Caco-2 (cell line): ENCODE data around the gene MEGF9. TPM values are rescaled to one million over a fixed set of nuclear protein-coding genes. Genes with fewer than 3 reads are reported as not detected.
"Not testable (repeated sequence)": the region's sequence is repeated elsewhere in the genome, so short reads cannot be mapped to it uniquely, and the experiment has no call there.

Source experiments
- BruUV-seq: library from RNA; stranded (reverse); fragments of 400-500 nt; replicated peaks from 2 replicates; lab custom pipeline; 2021; lab: Mats Ljungman, UMichigan
- CTCF ChIA-PET: fragments of 300-600 bp; sonication (Branson Sonifier 250); formaldehyde crosslinking; loops from one replicate; lab custom pipeline; 2022; ENCODE audit warnings: antibody characterized with exemption; lab: Charles Lee
- POLR2A ChIA-PET: fragments of 300-600 bp; sonication (Branson Sonifier 250); formaldehyde crosslinking; loops from one replicate; lab custom pipeline; 2022; ENCODE audit warnings: antibody characterized with exemption; lab: Charles Lee
- DNase-seq, 2 experiments: peaks; one replicate each; pipeline versions ENCODE4 v3.0.0 to v3.0.0-alpha.2; 2020 to 2022
- H3K27me3 ChIP-seq: replicated peaks from 2 replicates; pipeline ENCODE4 v1.6.0; 2011; ENCODE audit warnings: low read length; ENCODE audit not compliant: control insufficient read depth, insufficient read depth
- H3K36me3 ChIP-seq: 2 replicates; pipeline ENCODE4 v1.5.1; 2011; ENCODE audit warnings: low read length; ENCODE audit not compliant: control insufficient read depth, insufficient read depth
- H3K4me1 ChIP-seq: fragments of 250-450 bp; sonication (Bioruptor Pico); 2 replicates; pipeline ENCODE4 v1.5.1; 2020; ENCODE audit warnings: mild to moderate bottlenecking
- H3K4me3 ChIP-seq: 2 replicates; pipeline ENCODE4 v1.5.1; 2011; ENCODE audit warnings: low read depth, mild to moderate bottlenecking, control low read depth, low read length
- H3K9me3 ChIP-seq: fragments of 250-450 bp; sonication (Bioruptor Pico); 2 replicates; pipeline ENCODE4 v1.5.1; 2020; ENCODE audit warnings: mild to moderate bottlenecking, moderate library complexity
- H3K27ac Mint-ChIP-seq: one replicate; pipeline ENCODE4 v1.8.0; 2022; ENCODE audit warnings: mixed read lengths; ENCODE audit not compliant: unreplicated experiment
- H3K27me3 Mint-ChIP-seq: one replicate; pipeline ENCODE4 v1.8.0; 2022; ENCODE audit warnings: mixed read lengths; ENCODE audit not compliant: insufficient read depth, unreplicated experiment
- H3K36me3 Mint-ChIP-seq: one replicate; pipeline ENCODE4 v1.8.0; 2022; ENCODE audit warnings: mild to moderate bottlenecking, mixed read lengths; ENCODE audit not compliant: insufficient read depth, unreplicated experiment
- H3K4me1 Mint-ChIP-seq: one replicate; pipeline ENCODE4 v1.8.0; 2022; ENCODE audit warnings: low read depth, mixed read lengths; ENCODE audit not compliant: unreplicated experiment
- H3K4me3 Mint-ChIP-seq: one replicate; pipeline ENCODE4 v1.8.0; 2022; ENCODE audit warnings: mild to moderate bottlenecking, moderate library complexity, mixed read lengths; ENCODE audit not compliant: unreplicated experiment
- H3K9me3 Mint-ChIP-seq: one replicate; pipeline ENCODE4 v1.8.0; 2022; ENCODE audit warnings: mixed read lengths; ENCODE audit not compliant: unreplicated experiment
- intact Hi-C: fragments of 100-400 bp; cut with micrococcal nuclease; formaldehyde crosslinking; loops from one replicate; pipeline ENCODE4 v1.10.0; 2022; ENCODE audit not compliant: unreplicated experiment
- total RNA-seq: library from RNA; stranded (reverse); gene quantifications from 2 replicates; pipeline ENCODE4 v1.2.3, GENCODE V29; 2022
- TF ChIP-seq, protein P1 (sequence below), 2 experiments: fragments of 200-600 bp in 1 of 2; IDR thresholded peaks; 1 replicate in 1 of 2; 2 replicates in 1 of 2; pipeline versions ENCODE4 v1.5.1 to v1.8.0; 2011 to 2022; ENCODE audit warnings: antibody characterized with exemption in 1 of 2, control low read depth in 1 of 2, inconsistent platforms in 1 of 2, low read depth in 1 of 2, low read length in 1 of 2, mild to moderate bottlenecking in 1 of 2, moderate library complexity in 1 of 2; ENCODE audit not compliant: insufficient read depth in 1 of 2, severe bottlenecking in 1 of 2, unreplicated experiment in 1 of 2

The MEGF9 gene
- total RNA-seq, 1 experiment from 2014 or later, result 2.9 TPM

DNA sequence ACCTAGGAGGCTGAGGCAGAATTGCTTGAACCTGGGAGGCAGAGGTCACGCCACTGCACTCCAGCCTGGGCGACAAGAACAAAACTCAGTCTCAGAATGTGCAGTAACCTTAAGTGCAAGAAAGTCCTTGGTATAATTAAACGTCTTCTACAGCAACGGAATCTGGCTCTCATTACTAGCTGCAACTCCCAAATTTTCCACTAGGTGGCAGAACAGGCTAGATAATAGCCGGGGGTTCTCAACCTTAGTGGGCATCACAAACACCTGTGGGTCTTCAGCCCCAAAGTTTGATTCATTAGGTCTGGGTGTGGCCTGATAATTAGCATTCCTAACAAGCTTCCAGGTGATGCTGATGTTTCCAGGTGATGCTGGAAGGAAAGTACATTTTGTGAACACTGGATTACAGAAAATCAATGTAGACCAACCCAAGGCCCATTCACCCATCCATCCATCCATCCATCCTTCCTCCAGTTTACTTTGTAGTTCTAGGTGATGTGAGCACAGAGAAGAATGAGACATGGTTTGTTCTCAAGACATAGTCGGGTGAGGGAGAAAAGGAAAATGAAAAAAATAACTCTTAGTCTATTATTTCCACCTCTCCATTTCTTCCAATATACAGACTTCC is 41.7 kb upstream of the MEGF9 start:
- intact Hi-C loops, result loop anchor here (1.0 to 5.0 kb wide), 4 partner anchors 36 to 305 kb away; partner anchors contain the start of gene FBXW2
- H3K9me3 ChIP-seq, result no peaks in the 10 kb centered on the region
- peak; percentile 54 to 76 for DNase-seq
- CTCF ChIA-PET, result interaction anchor here (0.7 to 1.6 kb wide), 7 partner anchors 10 to 304 kb away, joined by 3 to 9 read pairs (median 3); no protein-coding TSS in a partner anchor
- H3K27me3 Mint-ChIP-seq, result no peaks in the 10 kb centered on the region
- H3K4me3 ChIP-seq, result no peak overlapping the region
- no peaks in the 10 kb centered on the region for H3K36me3 ChIP-seq
- H3K36me3 Mint-ChIP-seq, result peaks cover 15% of the 10 kb centered on the region
- TF ChIP-seq, protein P1, sequence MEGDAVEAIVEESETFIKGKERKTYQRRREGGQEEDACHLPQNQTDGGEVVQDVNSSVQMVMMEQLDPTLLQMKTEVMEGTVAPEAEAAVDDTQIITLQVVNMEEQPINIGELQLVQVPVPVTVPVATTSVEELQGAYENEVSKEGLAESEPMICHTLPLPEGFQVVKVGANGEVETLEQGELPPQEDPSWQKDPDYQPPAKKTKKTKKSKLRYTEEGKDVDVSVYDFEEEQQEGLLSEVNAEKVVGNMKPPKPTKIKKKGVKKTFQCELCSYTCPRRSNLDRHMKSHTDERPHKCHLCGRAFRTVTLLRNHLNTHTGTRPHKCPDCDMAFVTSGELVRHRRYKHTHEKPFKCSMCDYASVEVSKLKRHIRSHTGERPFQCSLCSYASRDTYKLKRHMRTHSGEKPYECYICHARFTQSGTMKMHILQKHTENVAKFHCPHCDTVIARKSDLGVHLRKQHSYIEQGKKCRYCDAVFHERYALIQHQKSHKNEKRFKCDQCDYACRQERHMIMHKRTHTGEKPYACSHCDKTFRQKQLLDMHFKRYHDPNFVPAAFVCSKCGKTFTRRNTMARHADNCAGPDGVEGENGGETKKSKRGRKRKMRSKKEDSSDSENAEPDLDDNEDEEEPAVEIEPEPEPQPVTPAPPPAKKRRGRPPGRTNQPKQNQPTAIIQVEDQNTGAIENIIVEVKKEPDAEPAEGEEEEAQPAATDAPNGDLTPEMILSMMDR (IDR thresholded peaks at IDR 0.05; ENCODE audit: insufficient read depth in 1 of 2, low read depth in 1 of 2, low read length in 1 of 2, severe bottlenecking in 1 of 2, unreplicated experiment in 1 of 2), result peak; percentile 79 to 87
- H3K4me1 ChIP-seq, result no peaks in the 10 kb centered on the region
- H3K27ac Mint-ChIP-seq, result no peak overlapping the region
- no TSS peak for BruUV-seq
- POLR2A ChIA-PET, result no interaction called here
- no peak overlapping the region for H3K4me3 Mint-ChIP-seq
- no peaks in the 10 kb centered on the region for H3K9me3 Mint-ChIP-seq
- no peaks in the 10 kb centered on the region for H3K4me1 Mint-ChIP-seq
- no peaks in the 10 kb centered on the region for H3K27me3 ChIP-seq

DNA sequence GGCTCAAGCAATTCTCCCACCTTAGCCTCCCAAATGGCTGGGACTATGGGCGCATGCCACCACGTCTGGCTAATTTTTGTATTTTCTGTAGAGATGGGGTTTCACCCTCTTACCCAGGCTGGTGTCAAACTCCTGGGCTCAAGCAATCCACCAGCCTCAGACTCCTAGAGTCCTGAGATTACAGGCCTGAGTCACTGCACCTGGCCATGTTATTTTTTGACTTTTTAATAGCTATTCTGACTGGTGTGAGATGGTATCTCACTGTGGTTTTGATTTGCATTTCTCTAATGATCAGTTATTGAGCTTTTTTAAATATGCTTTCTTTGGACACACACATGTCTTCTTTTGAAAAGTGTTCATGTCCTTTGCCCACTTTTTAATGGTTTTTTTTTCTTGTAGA is 40.8 kb upstream of the MEGF9 start:
- peaks cover 11% of the 10 kb centered on the region for H3K36me3 Mint-ChIP-seq
- no peaks in the 10 kb centered on the region for H3K36me3 ChIP-seq
- H3K4me1 ChIP-seq, result no peaks in the 10 kb centered on the region
- intact Hi-C loops, result loop anchor here (5.0 kb wide), 1 partner anchor 37 kb away; the partner anchor contains the start of gene FBXW2
- CTCF ChIA-PET, result interaction anchor here (1.5 to 1.6 kb wide), 2 partner anchors 135 to 305 kb away, joined by 3 to 9 read pairs; no protein-coding TSS in a partner anchor
- H3K27ac Mint-ChIP-seq, result no peak overlapping the region
- no peaks in the 10 kb centered on the region for H3K27me3 Mint-ChIP-seq
- TF ChIP-seq, protein P1 (IDR thresholded peaks at IDR 0.05; ENCODE audit: insufficient read depth in 1 of 2, low read depth in 1 of 2, low read length in 1 of 2, severe bottlenecking in 1 of 2, unreplicated experiment in 1 of 2), result no peak
- POLR2A ChIA-PET, result no interaction called here
- no peaks in the 10 kb centered on the region for H3K9me3 ChIP-seq
- no peak overlapping the region for H3K4me3 ChIP-seq
- H3K4me3 Mint-ChIP-seq, result no peak overlapping the region
- no peak for DNase-seq
- no peaks in the 10 kb centered on the region for H3K9me3 Mint-ChIP-seq
- H3K27me3 ChIP-seq, result no peaks in the 10 kb centered on the region
- no TSS peak for BruUV-seq
- H3K4me1 Mint-ChIP-seq, result no peaks in the 10 kb centered on the region

DNA sequence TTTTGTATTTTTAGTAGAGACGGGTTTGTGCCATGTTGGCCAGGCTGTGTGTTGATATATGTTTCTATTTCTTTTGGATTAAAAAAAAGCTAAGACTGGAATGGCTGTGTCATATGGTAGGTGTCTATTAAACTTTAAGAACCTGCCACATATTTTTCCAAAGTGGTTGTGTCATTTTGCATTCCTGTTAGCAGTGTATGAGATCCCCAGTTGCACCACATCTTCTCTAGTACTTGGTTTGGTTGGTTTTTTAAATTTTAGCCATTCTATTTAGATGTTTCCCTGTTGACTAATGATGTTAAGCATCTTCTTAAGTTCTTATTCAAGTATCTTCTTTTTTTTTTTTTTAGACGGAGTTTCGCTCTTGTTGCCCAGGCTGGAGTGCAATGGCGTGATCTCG is 36.2 kb upstream of the MEGF9 start:
- H3K27me3 Mint-ChIP-seq, result no peaks in the 10 kb centered on the region
- H3K27me3 ChIP-seq, result no peaks in the 10 kb centered on the region
- no peaks in the 10 kb centered on the region for H3K4me1 Mint-ChIP-seq
- no peak for DNase-seq
- no peak overlapping the region for H3K4me3 ChIP-seq
- H3K4me1 ChIP-seq, result no peaks in the 10 kb centered on the region
- CTCF ChIA-PET, result no interaction called here
- no peaks in the 10 kb centered on the region for H3K36me3 ChIP-seq
- intact Hi-C loops, result no loop called here
- peaks cover 5% of the 10 kb centered on the region for H3K36me3 Mint-ChIP-seq
- H3K27ac Mint-ChIP-seq, result no peak overlapping the region
- H3K4me3 Mint-ChIP-seq, result no peak overlapping the region
- POLR2A ChIA-PET, result interaction anchor here (0.5 kb wide), 1 partner anchor 310 kb away, joined by 3 read pairs; no protein-coding TSS in a partner anchor
- TF ChIP-seq, protein P1 (IDR thresholded peaks at IDR 0.05; ENCODE audit: insufficient read depth in 1 of 2, low read depth in 1 of 2, low read length in 1 of 2, severe bottlenecking in 1 of 2, unreplicated experiment in 1 of 2), result no peak
- BruUV-seq, result no TSS peak
- H3K9me3 ChIP-seq, result no peaks in the 10 kb centered on the region
- H3K9me3 Mint-ChIP-seq, result no peaks in the 10 kb centered on the region

DNA sequence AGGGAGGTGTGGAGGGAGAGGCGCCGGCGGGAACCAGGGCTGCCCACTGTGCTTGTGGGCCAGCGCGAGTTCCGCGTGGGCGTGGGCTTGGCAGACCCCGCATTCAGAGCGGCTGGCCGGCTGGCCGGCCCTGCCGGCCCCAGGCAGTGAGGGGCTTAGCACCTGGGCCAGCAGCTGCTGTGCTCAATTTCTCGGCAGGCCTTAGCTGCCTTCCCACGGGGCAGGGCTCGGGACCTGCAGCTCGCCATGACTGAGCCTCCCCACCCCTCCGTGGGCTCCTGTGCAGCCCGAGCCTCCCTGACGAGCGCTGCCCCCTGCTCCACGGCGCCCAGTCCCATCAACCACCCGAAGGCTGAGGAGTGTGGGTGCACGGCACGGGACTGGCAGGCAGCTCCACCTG is 32.1 kb upstream of the MEGF9 start:
- H3K4me3 Mint-ChIP-seq, intact Hi-C loops, H3K9me3 ChIP-seq, H3K27ac Mint-ChIP-seq, H3K27me3 ChIP-seq, DNase-seq, CTCF ChIA-PET, BruUV-seq, POLR2A ChIA-PET, H3K4me1 ChIP-seq, H3K4me3 ChIP-seq, H3K4me1 Mint-ChIP-seq, H3K27me3 Mint-ChIP-seq, H3K36me3 ChIP-seq, H3K36me3 Mint-ChIP-seq, H3K9me3 Mint-ChIP-seq: not testable (repeated sequence)
